Ishikawa (cell line): Measurements from ENCODE around the gene STK17B.

Experiments
- CEBPB ChIP-seq: IDR thresholded peaks from 2 replicates; pipeline ENCODE4 v1.6.1; 2012
- EGR1 ChIP-seq: IDR thresholded peaks from 2 replicates; pipeline ENCODE4 v1.6.1; 2012
- EP300 ChIP-seq: IDR thresholded peaks from 2 replicates; pipeline ENCODE4 v1.6.1; 2012; ENCODE audit warnings: borderline replicate concordance
- REST ChIP-seq: IDR thresholded peaks from 2 replicates; pipeline ENCODE4 v1.6.1; 2012; ENCODE audit warnings: low read depth, mild to moderate bottlenecking
- YY1 ChIP-seq: IDR thresholded peaks from 2 replicates; pipeline ENCODE4 v1.6.1; 2012; ENCODE audit warnings: low read depth

- TF ChIP-seq CEBPB (no peak), REST (no peak), EP300 (no peak), EGR1 (no peak), YY1 (no peak)
These were observed 33.8 kb upstream of the STK17B start for GRCh38 chr2:196205011-196205766.
